ENCODE results near the gene CDH7.

DNA sequence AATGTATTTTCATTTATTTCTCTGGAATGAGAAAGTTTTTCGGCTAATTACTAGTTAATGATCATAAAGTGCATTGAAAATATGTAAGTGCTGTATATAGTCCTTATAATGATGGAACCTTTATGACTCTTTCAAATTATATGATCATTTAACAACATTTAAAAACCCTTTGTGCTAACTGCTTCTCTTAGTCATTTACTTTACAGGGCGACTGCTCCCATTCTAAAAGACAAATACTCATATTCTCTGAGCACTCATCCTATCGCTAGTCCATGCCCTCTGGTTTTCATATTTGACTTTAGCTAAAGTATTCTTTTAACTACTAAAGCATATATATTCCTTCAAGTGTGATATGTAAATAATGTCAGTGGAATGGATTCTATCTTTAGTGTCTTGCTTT lies 168.2 kb downstream of the CDH7 start:
- TF ChIP-seq, protein P1, sequence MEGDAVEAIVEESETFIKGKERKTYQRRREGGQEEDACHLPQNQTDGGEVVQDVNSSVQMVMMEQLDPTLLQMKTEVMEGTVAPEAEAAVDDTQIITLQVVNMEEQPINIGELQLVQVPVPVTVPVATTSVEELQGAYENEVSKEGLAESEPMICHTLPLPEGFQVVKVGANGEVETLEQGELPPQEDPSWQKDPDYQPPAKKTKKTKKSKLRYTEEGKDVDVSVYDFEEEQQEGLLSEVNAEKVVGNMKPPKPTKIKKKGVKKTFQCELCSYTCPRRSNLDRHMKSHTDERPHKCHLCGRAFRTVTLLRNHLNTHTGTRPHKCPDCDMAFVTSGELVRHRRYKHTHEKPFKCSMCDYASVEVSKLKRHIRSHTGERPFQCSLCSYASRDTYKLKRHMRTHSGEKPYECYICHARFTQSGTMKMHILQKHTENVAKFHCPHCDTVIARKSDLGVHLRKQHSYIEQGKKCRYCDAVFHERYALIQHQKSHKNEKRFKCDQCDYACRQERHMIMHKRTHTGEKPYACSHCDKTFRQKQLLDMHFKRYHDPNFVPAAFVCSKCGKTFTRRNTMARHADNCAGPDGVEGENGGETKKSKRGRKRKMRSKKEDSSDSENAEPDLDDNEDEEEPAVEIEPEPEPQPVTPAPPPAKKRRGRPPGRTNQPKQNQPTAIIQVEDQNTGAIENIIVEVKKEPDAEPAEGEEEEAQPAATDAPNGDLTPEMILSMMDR (IDR thresholded peaks at IDR 0.05), result no peak
- no peak for TF ChIP-seq POLR2A (IDR thresholded peaks at IDR 0.05)

Data from Peyer's patch (tissue), 4 donors.